Uterus (tissue), 2 donors: ENCODE results near the gene CIP2A.

Experiments used
- CTCF ChIP-seq, 4 experiments: fragments of 200-600 bp in 2 of 4; fragments of 450-650 bp in 2 of 4; sonication (generic) in 2 of 4; IDR thresholded peaks; one replicate each; pipeline ENCODE4 v1.5.1; 2016 to 2019; ENCODE audit warnings: antibody characterized with exemption in 4 of 4, mild to moderate bottlenecking in 2 of 4, moderate library complexity in 1 of 4
- POLR2A ChIP-seq, 2 donors: fragments of 450-650 bp; IDR thresholded peaks; one replicate each; pipeline ENCODE4 v1.6.1; 2016; ENCODE audit warnings: antibody characterized with exemption in 2 of 2, mild to moderate bottlenecking in 1 of 2, moderate library complexity in 1 of 2

- no peak for TF ChIP-seq POLR2A (IDR thresholded peaks at IDR 0.05)
- no peak for TF ChIP-seq CTCF (IDR thresholded peaks at IDR 0.05)
These were observed 22.6 kb downstream of the CIP2A start for GRCh38 chr3:108566599-108566998.
